ENCODE results near the gene PCBP3.

Gene PCBP3

DNA sequence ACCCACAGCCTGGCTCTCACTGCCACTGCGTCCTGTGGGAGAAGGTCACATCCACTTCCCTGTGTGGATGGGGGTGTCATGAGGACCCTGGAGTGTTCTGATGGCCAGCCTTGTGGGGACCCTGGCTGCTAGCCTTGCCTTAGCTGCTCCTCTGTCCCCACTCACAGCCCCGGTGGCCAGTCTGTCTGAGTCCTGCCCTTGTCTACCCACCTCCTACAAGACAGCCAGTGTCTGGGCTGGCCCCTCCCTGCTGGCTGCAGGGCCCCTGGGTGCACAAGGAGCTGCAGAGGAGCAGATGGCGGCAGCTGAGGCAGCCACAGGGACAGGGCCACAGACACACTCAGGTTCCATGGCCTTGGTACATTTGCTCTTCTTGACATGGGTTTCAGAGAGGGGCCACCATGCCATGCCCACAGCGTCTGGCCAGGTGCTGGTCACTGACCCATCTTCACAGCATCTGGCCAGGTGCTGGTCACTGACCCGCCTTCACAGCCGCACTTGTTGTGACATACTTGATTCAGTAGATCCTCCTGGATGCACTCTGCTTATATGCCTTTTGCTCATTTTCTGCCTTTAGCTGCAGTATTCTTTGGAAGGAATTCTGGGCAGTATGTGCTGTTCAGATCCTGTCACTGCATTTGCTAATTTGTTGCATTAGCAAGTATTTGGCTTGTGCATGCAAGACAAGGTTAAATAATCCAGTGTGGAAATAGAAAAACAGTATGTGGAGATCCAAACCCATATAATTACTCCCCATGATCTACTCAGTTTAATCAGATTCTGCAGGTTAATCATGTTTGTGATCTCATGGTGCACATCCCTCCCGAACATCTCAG lies 157.8 kb downstream of the PCBP3 start:
- Histone ChIP-seq H3K9me3 (ENCODE audit: severe bottlenecking) (no peaks in the 10 kb centered on the region), H3K27me3 (ENCODE audit: insufficient read depth, low read depth, severe bottlenecking) (no peaks in the 10 kb centered on the region)
- DNase-seq, result peak; percentile 43

GRCh38 chr21:45801989-45802388 lies 158.5 kb downstream of the PCBP3 start:
- TF ChIP-seq CTCF (IDR thresholded peaks at IDR 0.05; ENCODE audit: low read depth, low read length), result no peak
- H3K36me3 ChIP-seq, result no peaks in the 10 kb centered on the region
- H3K27me3 ChIP-seq (ENCODE audit: insufficient read depth, low read depth, severe bottlenecking), result no peaks in the 10 kb centered on the region
- no peak overlapping the region for H3K27ac ChIP-seq
- no peaks in the 10 kb centered on the region for H3K9me3 ChIP-seq (ENCODE audit: severe bottlenecking)
- DNase-seq, result no peak
- no peak overlapping the region for H3K4me3 ChIP-seq (ENCODE audit: low read depth, low read length)

More for the DNA sequence above, 157.8 kb downstream of the PCBP3 start:
- no peak overlapping the region for H3K4me3 ChIP-seq (ENCODE audit: low read depth, low read length)
- TF ChIP-seq CTCF (IDR thresholded peaks at IDR 0.05; ENCODE audit: low read depth, low read length), result no peak
- no peaks in the 10 kb centered on the region for H3K36me3 ChIP-seq
- H3K27ac ChIP-seq, result no peak overlapping the region

DNA sequence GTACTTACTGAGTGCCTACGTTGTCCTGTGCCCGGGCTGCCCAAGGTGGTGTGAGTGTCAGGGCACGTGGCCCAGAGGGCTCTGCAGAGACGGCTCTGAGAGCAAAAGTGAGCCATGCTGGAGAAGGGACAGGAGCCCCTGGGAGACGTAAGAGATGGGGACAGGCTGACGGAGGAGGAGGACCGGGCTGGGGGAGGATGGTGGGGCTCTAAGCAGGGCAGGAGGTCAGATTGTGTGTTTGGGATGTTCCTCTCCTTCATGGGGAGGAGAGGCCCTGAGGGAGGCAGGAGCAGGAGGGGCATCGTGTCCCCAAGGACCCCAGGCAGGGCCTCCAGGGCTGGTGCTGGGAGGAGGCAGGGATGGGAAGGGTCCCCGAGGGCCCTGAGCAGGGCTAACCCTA lies 158.9 kb downstream of the PCBP3 start:
- DNase-seq, result no peak
- Histone ChIP-seq H3K27ac (no peak overlapping the region), H3K4me3 (ENCODE audit: low read depth, low read length) (no peak overlapping the region), H3K36me3 (no peaks in the 10 kb centered on the region), H3K9me3 (ENCODE audit: severe bottlenecking) (no peaks in the 10 kb centered on the region), H3K27me3 (ENCODE audit: insufficient read depth, low read depth, severe bottlenecking) (no peaks in the 10 kb centered on the region)
- no peak for TF ChIP-seq CTCF (IDR thresholded peaks at IDR 0.05; ENCODE audit: low read depth, low read length)

DNA sequence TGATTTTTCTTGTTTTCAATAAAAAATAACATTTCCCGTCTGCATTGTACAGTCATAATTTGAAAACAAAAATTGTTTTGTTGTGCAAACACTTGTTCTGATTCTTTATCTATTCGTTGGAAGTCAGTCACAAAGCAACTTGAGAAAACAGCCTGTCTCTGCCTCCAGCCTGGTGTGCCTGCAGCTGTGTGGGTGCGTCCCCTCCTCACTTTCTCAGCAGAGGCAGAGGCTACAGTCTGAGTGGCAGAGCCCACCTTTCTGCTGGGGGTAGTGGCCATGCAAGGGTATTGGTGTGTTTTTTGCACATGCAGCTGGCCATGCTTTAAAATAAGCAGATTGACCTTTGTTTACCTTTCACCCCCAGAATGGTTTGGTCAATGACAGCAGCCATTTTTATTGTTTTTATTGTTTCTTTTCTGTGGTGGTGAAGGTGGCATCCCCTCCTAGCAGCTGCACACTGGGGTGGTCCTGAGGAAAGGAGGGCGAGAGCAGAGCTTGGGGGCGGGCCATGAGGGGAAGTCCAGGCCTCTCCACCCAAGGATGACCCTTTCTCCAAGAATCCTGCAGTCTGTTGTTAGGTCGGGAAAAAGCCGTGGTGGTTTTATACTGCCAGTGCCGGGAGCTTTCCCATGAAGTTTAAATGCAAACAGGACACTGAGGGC lies 159.6 kb downstream of the PCBP3 start:
- no peaks in the 10 kb centered on the region for H3K36me3 ChIP-seq
- H3K27me3 ChIP-seq (ENCODE audit: insufficient read depth, low read depth, severe bottlenecking), result no peaks in the 10 kb centered on the region
- TF ChIP-seq CTCF (IDR thresholded peaks at IDR 0.05; ENCODE audit: low read depth, low read length), result no peak
- H3K27ac ChIP-seq, result no peak overlapping the region
- H3K9me3 ChIP-seq (ENCODE audit: severe bottlenecking), result no peaks in the 10 kb centered on the region
- DNase-seq, result no peak
- H3K4me3 ChIP-seq (ENCODE audit: low read depth, low read length), result no peak overlapping the region

DNA sequence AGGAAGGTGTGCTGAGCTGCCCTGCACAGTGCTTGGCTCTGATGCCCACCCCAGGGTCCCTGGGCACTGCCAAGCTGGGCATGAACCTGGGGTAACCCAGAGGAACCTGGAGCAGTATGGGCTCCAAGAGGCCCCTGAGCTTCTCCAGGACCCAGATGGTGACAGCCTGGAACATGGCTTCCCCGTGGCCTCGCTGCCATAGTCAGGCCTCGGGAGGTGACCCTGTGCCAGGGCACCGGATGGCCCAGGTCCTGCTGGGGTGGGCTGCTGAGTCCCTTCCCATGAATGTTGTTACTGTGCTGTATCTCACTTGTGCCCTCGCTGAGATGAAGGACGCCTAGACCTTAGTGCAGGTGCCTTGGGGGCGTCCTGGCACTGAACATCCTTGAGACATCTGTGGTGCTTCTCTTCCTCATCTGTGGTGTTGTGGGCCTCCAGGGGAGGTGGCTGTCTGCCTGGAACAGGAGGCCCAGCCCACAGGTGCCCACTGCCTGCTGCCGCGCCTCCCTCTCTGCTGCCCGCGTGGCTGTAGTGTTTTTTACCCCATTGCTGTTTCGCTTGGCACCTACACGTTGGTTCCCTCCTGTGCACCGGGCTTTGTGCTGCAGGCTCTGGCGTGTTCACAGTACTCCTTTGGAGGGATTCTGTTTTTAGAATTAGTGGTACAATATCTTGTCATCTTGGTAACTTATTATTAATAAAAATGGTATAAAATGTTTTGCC lies 160.3 kb downstream of the PCBP3 start:
- Histone ChIP-seq H3K27me3 (ENCODE audit: insufficient read depth, low read depth, severe bottlenecking) (no peaks in the 10 kb centered on the region), H3K27ac (no peak overlapping the region), H3K9me3 (ENCODE audit: severe bottlenecking) (peaks cover 3% of the 10 kb centered on the region), H3K4me3 (ENCODE audit: low read depth, low read length) (no peak overlapping the region), H3K36me3 (no peaks in the 10 kb centered on the region)
- TF ChIP-seq CTCF (IDR thresholded peaks at IDR 0.05; ENCODE audit: low read depth, low read length), result no peak
- DNase-seq, result no peak

Data from WERI-Rb-1 (cell line).